HL-60/S4 (cell line): Measurements from ENCODE around the gene ANKMY1.

Experiments
- in situ Hi-C: fragments of 300-500 bp; cut with MboI; formaldehyde crosslinking; loops from 2 replicates; pipeline ENCODE4 v1.14.3; 2022; ENCODE audit warnings: low sequenced_read_pairs

The ANKMY1 gene

DNA sequence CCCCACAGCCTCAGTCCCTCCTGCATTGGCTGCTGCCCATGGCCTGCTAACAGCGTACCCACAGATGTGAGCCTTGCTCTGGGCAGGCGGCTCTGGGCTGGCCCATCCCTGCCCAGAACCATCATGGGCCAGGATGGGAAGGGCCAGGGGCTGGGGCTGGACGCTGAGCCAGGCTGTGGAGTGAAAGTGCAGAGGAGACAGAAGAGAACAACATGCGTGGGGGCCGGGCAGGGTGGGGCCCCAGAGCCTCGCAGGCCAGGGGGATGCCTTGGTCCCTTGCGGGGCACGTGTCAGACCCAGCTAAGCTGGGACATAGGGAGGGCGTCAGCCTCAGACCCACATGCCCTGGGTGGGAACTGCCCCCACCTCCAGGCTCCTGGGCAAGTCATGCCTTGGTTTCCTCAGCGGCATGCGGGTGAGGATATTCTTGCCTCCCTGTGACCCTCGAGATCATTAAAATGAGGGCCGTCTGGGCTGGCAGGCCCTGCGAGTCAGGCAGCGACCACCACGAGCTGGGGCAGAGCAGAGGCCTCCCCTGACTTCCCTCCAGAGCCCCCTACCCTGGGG, 95.0 kb downstream of the ANKMY1 start:
- in situ Hi-C loops: no loop called here

DNA sequence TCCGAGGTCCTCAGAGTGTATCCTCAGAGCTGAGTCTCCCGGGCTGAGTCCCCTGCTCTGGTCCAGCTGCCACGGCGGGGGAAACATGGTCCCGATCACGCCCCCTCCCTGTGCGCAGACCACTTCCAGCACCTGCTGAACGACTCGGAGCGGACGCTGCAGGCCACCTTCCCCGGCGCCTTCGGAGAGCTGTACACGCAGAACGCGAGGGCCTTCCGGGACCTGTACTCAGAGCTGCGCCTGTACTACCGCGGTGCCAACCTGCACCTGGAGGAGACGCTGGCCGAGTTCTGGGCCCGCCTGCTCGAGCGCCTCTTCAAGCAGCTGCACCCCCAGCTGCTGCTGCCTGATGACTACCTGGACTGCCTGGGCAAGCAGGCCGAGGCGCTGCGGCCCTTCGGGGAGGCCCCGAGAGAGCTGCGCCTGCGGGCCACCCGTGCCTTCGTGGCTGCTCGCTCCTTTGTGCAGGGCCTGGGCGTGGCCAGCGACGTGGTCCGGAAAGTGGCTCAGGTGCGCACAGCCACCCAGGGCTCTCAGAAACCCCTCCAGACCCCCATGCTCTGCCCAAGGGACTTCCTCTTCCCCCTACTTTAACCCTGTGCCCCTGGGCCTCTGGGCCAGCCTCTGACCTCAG, 95.6 kb downstream of the ANKMY1 start:
- in situ Hi-C loops: no loop called here

DNA sequence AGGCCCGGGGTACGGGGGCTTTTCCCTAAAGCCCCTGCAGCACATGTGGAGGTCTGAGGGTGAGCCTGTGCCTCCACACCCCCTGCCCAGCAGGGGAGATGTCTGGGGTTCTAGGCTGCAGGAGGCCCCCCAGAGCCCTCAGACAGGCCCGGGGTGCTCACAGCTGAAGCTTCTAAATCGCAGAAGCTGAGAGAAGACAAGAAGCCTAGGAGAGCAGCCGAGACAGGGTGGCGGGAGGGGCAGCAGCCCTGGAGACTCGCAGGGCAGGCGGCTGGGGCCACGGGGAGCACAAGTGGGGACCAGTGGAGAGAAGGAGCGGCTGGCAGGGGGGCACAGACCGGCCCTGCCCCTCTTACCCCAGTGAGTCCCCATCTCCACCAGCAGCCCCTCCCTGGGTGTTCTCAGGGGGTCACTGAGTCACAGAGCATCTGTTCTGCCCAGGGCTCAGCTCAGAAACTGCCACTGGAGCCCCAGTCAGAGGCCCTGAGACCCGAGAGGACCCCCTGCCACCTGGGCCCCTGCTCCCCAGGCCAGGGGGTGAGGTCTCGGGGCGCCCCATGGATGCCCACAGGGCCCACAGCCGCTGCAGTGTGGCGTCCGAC, 96.2 kb downstream of the ANKMY1 start:
- in situ Hi-C loops: no loop called here

DNA sequence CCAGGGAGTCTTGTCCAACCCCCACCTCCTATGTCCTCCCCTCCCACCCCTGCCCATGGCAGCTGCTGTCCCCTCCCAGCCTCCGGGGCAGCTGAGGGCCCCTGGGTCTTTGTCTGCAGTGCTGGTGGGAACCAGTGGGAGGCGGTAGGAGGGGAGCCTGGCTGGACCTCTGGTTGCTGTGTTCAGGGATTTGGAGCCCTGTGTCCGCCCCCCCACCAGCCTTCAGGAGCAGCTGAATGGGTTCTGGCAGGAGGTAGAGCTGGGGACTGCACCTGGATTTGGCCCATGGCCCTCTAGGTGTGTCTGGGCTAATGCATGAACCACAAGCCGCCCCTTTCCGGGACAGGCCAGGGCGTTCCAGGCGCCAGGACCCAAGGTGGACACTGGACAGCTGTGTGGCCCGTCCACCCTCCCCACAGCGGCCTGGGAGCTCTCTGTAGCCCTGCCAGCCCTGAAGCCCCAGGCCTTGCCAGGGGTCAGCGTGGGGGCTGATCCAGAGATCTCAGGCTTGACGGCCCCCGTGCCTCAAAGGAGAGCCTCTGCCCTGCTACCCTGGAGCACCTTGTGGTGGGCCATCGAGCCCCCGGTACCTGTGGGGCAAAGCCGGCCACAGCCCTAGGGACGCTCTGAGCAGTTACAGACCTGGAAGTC, 96.9 kb downstream of the ANKMY1 start:
- in situ Hi-C loops: no loop called here

DNA sequence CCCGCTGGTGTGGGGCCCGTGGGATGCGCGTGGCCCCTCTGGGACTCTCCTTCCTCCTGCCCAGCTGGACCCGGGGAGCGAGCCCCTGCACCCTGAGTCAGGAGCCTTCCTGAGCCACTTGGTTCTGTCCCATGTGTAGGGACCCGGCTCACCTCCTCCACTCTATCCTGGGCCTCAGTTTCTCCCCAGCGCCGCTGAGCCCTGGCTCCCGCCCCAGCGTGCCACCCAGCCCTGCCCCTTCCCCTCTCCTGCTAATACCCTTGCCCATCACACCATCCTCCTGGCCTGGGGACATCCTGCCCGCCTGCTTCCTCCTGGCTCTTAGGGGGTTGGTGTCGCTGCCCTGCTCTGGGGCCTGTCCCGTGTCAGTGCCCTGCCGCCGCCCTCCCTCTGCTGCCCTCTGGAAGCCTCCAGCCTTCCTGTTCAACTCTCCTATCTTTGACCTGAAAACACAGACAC, 97.5 kb downstream of the ANKMY1 start:
- in situ Hi-C loops: no loop called here

DNA sequence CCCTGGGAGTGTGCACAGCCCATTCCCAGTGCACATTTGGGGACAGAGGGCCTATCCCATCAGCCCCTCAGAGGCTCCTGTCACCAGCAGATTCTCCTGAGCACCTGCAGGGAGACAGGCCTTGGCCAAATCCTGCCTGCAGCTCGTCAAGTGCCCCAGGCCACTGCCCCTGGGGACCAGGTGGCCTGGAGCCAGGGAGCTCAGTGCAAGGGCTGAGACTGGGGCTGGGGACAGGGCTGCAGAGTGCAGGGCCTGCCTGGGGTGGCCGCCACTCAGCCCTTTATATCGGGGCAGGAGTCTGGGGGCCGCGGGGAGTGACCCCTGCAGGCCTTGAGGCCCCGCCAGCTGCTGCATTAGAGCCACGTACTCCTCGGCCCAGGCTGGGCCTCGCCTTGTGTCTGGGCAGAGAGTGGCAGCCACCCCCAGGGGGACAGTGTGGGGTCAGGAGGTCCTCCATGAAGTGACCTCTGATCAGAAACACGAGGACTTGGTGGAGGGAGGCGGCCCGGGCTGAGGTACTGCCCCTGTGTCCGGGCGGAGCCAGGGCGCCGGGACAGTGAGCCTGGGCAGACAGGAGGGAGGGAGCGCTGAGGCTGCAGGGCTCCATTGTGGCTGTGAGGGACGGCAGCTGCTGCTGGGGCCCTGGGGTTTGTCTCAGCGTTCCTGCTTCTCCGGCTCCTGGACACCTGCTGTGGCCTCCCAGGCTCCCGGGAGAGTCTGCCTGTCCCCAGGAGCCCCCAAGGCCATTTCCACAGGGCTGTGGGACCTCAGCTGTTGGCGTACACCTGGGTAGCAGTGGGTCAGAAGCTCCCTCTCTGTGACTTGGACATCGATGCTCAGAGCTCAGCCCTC, 98.2 kb downstream of the ANKMY1 start:
- in situ Hi-C loops: no loop called here

DNA sequence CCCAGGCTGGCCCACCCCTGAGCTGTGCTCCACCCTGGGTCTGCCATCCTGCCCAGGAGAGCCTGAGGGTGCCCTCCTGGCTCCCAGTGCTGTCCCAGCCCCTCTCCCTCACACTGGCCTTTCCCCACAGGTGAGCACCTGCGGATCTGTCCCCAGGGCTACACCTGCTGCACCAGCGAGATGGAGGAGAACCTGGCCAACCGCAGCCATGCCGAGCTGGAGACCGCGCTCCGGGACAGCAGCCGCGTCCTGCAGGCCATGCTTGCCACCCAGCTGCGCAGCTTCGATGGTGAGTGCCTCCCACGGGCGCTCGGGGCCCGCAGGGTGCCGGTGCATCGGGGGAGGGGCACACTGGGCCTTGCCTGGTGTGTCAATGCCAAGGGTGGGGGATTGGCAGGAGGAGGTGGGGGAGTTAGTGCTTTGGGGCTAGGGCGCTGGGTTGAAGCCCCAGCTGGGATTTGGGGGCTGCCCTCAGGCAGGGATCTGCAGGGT, 98.8 kb downstream of the ANKMY1 start:
- in situ Hi-C loops: no loop called here

DNA sequence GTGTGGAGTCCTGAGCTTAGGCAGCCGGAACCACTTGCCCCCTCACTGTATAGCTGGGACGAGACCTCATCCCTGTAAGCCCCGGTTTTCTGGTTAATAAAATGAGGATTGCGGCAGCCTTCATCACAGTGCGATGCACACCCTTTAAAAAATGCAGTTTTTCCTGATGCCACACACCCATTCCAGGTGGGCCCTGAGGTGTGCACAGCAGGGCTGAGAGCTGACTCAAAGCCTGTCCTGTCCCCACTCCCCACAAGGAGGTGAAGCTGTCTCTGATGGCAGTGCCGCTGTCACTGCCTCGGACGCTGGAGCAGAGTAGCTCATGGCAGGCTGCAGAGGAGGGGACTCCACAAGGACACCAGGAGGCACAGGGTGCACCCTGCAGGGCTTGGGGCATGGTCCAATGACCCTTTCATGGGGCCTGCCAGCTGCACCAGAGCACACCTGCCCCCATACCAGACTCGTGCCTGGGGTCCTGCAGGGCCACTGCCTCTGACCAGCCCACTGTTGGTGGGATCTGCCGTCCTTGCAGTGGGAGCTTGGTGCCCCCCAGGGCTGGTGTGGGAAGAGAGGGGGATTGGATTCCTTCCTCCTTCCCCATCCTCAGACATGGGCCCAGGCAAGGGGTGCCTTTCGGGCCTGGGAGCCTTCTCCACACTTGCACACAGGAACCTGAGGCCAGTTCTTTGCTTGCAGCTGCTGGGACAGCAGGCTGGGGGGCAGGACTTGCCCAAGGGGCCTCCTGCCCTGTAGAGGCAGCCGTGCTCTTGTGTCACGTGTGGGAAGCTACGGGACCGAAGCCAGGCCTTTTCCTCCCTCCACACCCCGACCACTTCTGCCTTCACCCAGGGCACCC, 99.5 kb downstream of the ANKMY1 start:
- in situ Hi-C loops: no loop called here

DNA sequence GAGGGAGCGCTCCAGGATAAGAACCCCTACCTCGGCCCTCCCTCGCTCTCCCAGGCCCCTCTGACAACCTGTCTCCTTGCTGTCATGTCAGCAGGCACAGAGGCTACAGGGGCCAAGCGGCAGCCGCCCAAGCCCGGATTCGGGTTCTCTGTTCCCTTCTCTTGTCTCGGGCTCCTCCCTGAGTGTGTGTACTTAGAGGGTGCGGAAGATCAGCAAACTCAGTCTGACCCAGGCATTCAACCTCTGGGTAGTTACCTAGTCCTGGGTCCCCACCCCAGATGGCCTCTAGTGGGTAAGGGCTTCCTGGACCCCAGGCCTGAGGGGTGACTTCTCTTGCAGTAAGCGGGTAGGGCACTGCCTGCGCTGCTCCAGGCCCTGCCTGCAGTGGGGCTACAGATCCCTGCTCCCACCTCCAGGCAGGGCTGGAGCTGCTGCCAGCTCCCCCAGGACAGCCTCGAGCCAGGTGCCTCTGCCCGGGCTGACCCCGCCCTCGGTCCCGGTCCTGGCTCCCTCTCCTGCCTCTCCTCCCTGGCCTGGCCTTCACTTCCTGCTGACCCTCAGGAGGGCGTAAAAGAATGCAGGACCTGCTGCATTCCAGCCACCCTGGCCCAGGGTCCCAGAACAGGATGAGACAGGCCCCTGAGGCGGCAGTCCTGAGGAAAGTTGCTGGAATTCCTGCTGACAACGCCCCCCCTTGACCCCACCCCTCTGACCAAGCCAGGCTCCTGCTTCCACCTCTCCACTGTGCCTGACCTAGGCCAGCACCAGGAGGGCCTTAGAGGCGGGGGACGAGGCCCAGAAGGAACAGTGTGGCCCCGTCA, 100.4 kb downstream of the ANKMY1 start:
- in situ Hi-C loops: no loop called here

DNA sequence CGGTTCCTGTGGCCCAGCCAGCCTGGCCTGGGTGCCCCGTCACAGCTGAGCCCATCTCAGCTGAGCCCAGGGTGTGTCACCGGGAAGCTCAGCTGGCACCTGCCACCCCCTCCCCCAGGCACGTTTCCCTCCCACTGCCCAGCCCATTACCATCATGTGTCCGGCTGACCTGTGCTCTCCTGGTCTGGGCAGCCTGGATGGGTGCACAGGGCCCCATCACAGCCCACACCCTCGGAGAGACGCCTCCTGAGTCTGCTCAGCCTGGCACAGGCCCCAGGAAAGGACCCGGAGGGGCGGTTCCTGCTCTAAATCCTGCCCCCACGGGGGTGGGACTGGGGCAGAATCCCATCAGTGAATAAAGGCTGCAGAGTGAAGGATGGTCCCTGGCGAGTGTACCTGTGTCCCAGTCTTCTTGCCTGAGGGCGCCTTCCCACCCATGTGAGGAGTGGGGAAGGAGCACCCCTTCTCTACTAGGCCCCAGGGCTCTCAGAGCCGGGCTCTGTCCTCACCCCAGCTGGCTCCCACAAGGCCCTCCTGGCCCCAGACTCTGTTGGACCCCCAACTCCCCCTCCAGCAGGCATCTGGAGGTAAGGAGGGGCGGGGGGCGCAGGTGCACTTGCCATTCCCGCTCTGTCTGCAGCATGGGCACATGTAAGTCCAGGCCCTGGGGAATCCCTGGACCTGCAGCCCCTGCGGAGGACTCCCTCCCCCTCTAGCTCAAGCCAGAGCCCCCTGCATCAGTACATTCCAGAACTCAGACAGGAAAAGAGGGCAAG, 101.2 kb downstream of the ANKMY1 start:
- in situ Hi-C loops: no loop called here

DNA sequence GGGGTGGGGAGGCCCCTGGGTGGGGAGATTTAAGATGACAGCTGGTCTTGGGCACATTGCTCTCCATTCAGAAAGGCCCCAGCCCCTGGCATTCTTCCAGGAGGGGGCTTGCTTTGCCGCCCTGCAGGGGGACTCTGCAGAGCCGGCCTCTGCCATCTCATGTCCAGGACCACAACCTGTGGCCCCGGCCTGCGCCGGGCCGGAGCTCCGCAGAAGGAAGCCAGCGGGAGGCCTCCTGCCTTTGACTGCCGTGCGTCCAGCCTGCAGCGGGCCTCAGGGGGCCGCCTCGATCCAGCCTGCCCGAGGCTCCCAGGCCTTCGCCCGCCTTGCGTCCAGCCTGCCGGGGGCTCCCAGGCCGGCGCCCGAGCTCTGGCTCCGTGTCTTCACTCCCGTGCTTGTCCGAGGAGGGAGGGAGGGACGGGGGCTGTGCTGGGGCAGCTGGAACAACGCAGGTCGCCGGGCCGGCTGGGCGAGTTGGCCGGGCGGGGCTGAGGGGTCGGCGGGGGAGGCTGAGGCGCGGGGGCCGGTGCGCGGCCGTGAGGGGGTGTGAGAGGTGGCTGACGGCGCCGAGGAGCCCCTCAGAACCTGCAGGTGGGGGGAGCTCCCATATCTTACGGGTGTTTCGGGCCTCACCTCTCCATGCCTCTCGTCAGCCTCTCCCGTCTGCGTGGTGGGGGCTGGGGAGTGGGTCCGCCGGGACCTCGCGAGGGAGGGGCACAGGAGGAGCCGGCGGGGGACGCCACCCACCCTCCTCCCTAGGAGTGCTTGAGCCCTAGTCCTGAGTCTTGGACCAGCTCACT, 101.9 kb downstream of the ANKMY1 start:
- in situ Hi-C loops: no loop called here

DNA sequence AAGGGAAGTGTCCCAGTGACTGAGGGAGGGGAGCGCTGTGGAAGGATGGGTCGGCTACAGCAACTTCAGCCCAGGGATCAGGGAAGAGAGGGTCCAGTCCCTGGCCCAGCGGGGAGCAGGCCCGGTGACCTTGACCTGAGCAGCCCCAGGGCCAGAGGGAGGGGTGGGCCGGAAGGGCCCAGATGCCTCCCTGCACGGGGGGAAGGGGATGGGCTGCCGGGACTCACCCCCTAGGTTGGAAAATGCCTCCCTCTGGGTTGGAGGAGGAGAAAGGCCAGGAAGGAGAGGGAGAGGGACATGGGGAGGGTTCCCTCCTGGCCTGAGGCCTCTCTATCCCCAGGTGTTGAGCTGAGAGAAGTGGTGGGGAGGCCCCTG, 102.5 kb downstream of the ANKMY1 start:
- in situ Hi-C loops: no loop called here

DNA sequence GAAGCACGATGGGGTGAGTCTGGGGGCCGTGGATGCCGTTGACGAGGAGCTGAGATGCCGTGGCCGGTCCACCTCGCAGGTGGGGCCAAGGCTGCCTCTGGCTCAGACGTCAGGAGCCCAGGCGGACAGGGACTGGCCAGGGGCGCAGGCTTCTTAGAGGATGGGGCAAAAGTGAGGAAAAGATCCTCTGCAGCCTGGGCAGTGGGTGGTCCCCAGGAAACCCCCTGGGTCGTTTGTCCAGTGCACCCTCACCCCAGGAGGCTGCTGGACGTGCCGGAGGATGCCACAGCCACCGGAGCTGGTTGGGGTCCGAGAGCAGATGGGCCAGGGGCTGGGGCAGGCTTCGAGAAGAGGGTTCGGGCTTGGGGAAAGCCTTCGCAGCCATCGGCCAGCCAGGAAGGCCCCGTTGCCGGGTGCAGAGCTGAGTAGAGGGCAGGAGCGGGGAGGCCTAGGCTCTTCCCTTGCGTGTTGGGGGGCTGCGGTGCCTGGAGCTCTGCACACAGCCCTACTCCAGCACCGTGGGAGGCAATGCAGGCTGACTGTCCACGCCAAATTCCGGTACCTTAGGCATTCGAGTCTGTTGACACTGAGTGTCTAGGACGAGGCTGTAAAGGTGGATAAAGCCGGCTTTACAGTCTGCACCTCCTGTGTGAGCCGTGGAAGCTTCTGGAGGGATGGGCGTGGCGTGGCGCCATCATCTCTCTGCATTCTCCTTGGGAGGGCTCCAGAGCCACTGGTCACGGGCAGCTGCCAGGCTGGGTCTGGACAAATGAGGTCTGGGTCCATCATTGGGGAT, 103.5 kb downstream of the ANKMY1 start:
- in situ Hi-C loops: no loop called here

DNA sequence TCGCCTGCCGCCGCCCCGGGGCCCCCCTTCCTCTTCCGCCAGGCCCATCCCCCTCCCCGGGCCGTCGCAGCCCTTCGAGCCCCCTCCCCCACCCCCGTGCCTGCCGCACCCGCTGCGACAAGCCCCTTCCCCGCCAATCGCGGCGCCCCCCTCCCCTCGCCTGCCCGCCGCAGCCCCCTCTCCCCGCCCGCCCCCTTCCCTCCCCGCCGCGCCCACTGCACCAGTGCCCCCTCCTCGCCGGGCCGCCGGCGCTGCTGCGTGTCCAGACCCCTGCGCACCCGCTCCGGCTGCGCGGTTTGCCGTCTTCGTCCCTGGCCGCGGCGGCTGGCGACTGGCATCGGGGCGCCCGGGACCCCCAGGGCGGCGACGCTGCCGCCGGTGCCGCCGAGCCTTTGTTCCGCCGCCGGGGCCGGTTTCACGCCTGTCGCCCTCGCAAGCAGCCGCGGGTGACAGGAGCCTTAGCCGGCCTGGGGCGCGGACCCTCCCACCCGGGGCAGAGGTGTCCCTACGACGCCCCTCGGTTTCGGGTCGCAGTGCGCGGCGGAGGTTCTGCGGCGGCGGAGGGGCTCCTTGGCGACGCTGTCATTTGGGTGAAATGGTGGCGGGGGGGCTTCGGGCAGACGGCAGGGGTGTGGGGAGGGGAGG, 104.2 kb downstream of the ANKMY1 start:
- in situ Hi-C loops: no loop called here

DNA sequence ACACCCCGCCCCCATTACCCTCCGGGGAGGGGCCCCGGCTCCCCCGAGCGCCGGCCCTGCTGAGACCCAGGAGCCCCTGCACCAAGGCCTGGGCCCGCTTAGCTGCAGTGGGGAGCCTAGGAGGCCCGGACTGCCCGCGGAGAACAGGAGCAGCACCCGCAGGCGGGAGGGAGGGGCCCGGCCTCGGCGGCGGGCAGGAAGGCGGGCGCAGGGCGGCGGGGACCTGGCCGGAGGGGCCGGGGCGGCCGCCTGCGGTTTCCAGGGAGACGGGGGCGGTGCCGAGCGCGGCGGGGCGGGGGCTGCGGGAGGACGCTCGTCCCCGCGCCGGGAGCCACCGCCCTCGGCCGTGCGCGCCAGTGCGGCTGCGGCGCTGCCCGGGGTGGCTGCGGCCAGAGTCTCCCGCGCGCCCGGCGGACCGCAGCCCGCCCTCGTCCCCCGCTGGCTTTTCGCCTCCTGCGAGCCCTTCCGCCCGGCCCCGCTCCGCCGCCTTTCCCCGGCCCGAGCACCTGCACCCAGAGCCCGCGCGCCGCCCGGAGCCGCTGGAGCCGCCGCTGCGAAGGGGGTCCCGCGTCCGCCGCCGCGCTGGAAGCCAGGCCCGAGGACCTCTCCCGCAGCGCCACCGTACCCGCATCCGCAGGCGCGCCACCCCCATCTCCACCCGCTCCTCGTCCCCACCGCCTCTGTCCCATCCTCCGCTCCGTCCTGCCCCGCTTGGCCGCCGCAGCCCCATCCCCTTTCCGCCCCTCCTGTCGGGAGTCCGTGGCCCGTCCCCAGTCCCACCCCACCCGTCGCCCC, 105.1 kb downstream of the ANKMY1 start:
- in situ Hi-C loops: no loop called here
